Ectodermal cell (in vitro differentiated cells): ENCODE results near the gene TBL3.

Experiments
- H3K27ac ChIP-seq: 2 replicates; pipeline ENCODE4 v1.7.0; 2013; ENCODE audit warnings: mild to moderate bottlenecking, low read depth, low read length; ENCODE audit not compliant: insufficient read depth, poor library complexity, severe bottlenecking
- H3K27me3 ChIP-seq: 2 replicates; pipeline ENCODE4 v1.7.0; 2013; ENCODE audit warnings: mild to moderate bottlenecking, low read length; ENCODE audit not compliant: insufficient read depth, control insufficient read depth, poor library complexity, severe bottlenecking
- H3K36me3 ChIP-seq: one replicate; pipeline ENCODE4 v1.7.0; 2013; ENCODE audit warnings: low read length; ENCODE audit not compliant: control insufficient read depth, insufficient read depth
- H3K4me1 ChIP-seq: one replicate; pipeline ENCODE4 v1.7.0; 2013; ENCODE audit warnings: low read length; ENCODE audit not compliant: control insufficient read depth, insufficient read depth
- H3K4me3 ChIP-seq: 2 replicates; pipeline ENCODE4 v1.7.0; 2013; ENCODE audit warnings: low read depth, low read length, control low read depth; ENCODE audit not compliant: insufficient read depth
- H3K9me3 ChIP-seq: 2 replicates; pipeline ENCODE4 v1.7.0; 2013; ENCODE audit warnings: mild to moderate bottlenecking, low read length, moderate library complexity; ENCODE audit not compliant: control insufficient read depth
- WGBS, 2 experiments: methylation state at CpG; one replicate each; pipeline ENCODE4 v1.1.7; 2013; ENCODE audit warnings: missing lambda C conversion rate in 2 of 2; 5-methylcytosine and 5-hydroxymethylcytosine counted together

TBL3 gene

GRCh38 chr16:1985466-1986150 is 13.8 kb downstream of the TBL3 start:
- Histone ChIP-seq H3K9me3 (no peaks in the 10 kb centered on the region), H3K27me3 (peaks cover 51% of the 10 kb centered on the region), H3K36me3 (peaks cover 18% of the 10 kb centered on the region), H3K27ac (no peak overlapping the region), H3K4me1 (peaks cover 33% of the 10 kb centered on the region), H3K4me3 (no peak overlapping the region)
- 95% methylated on average over 14 of the region's 14 CpGs for WGBS, 2 experiments

DNA sequence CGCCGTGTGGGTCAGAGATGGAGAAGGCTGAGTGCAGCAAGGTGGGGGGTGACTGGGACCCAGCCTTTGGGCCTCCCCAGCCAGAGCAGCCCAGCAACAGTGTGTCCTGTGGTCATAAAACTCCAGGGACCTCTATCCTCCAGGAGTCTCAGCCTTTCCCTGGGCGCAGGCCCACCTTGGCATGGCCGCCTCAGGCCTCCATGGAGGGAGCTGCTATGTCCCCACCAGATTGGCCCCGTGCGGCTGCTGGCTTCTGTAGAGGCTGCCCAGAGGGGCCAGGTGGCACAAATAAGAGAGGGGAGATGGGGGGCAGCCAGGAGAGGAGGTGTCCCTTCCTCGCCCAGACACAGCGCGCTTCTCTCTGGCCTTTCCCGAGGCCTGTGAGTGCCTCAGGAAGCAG is 15.3 kb downstream of the TBL3 start:
- Histone ChIP-seq H3K27ac (no peak overlapping the region), H3K9me3 (no peaks in the 10 kb centered on the region), H3K4me3 (no peak overlapping the region), H3K36me3 (peaks cover 18% of the 10 kb centered on the region), H3K4me1 (peaks cover 26% of the 10 kb centered on the region), H3K27me3 (peaks cover 50% of the 10 kb centered on the region)
- 95% methylated on average over 10 of the region's 10 CpGs for WGBS, 2 experiments

DNA sequence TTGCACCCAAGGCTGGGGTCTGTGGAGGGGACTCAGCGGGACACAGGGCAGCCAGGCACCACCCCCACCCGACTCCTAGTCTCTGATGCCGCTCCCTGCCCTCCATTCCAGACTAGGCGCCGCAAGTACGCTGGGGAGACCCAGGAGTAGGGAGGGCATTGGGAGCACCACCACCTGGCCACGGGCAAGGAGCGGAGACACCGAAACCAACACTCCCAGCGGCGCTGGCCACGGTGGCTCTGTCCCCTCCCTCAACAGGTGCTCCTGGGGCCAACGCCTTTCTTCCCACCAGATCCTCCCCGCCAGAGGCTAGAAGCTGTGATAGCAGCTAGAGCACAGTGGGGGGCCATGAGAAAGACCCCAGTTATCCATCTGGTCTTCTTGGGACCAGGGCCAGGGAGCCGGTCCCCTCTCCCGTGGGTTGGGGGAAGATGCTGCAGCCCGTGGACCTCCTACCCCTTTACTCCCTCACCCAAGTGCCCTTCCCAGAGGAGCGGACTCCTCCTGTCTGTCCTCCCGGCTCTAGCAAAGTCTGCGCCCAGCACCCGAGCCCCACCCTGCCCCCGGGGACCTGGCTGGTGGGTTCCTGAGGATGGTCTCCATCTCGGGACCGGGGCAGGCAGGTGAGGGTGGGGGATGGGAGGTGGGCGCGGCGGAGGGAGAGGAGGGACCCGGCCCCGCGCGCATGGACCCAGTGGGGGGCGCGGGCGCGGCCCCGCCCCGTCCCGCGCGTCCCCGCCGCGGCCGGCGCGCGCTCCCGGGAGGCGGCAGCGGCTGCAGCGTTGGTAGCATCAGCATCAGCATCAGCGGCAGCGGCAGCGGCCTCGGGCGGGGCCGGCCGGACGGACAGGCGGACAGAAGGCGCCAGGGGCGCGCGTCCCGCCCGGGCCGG is 17.6 kb downstream of the TBL3 start, which contains the start of gene SYNGR3:
TSS of gene SYNGR3 (plus strand) at position 762 of the 892 bp plus-strand sequence. CDS start 133 bp downstream, outside the sequence.
- Histone ChIP-seq H3K4me3 (peak within 1 kb of the TSS; percentile 42), H3K27me3 (peaks cover 49% of the 10 kb centered on the region), H3K27ac (no peak within 1 kb of the TSS), H3K9me3 (no peaks in the 10 kb centered on the region), H3K4me1 (peaks cover 15% of the 10 kb centered on the region), H3K36me3 (peaks cover 18% of the 10 kb centered on the region)
- 9% methylated on average over 67 of the region's 67 CpGs for WGBS, 2 experiments

DNA sequence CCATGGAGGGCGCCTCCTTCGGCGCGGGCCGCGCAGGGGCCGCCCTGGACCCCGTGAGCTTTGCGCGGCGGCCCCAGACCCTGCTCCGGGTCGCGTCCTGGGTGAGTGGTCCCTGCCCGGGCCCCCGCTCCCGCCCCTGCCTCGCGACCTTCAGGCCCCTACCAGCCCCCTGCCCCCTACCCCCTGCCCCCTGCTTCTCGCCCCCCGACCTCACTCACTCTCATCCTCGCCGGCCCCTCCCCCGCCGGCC is 18.2 kb downstream of the TBL3 start:
- no peaks in the 10 kb centered on the region for H3K9me3 ChIP-seq
- 0 to 1% methylated on average over 23 to 25 of the region's 25 CpGs for WGBS, 2 experiments
- H3K27ac ChIP-seq = no peak overlapping the region
- H3K27me3 ChIP-seq = peaks cover 49% of the 10 kb centered on the region
- H3K4me1 ChIP-seq = peaks cover 15% of the 10 kb centered on the region
- peaks cover 18% of the 10 kb centered on the region for H3K36me3 ChIP-seq
- peak overlapping the region; percentile 42 for H3K4me3 ChIP-seq

GRCh38 chr16:1990351-1991134 is 18.7 kb downstream of the TBL3 start:
- Histone ChIP-seq H3K4me3 (peak overlapping the region; percentile 42), H3K27ac (no peak overlapping the region), H3K36me3 (peaks cover 16% of the 10 kb centered on the region), H3K9me3 (no peaks in the 10 kb centered on the region), H3K4me1 (peaks cover 15% of the 10 kb centered on the region), H3K27me3 (peaks cover 49% of the 10 kb centered on the region)
- 2% methylated on average over 50 of the region's 50 CpGs for WGBS, 2 experiments

- Histone ChIP-seq H3K4me1 (peaks cover 15% of the 10 kb centered on the region), H3K27me3 (peaks cover 49% of the 10 kb centered on the region), H3K36me3 (peaks cover 10% of the 10 kb centered on the region), H3K9me3 (no peaks in the 10 kb centered on the region), H3K4me3 (peak overlapping the region; percentile 42), H3K27ac (no peak overlapping the region)
- WGBS, 2 experiments = 15% methylated on average over 18 of the region's 18 CpGs
Measured at GRCh38 chr16:1991135-1991551, 19.3 kb downstream of the TBL3 start.

- peak overlapping the region; percentile 10 for H3K4me3 ChIP-seq
- H3K4me1 ChIP-seq = peaks cover 15% of the 10 kb centered on the region
- H3K27me3 ChIP-seq = peaks cover 49% of the 10 kb centered on the region
- peaks cover 6% of the 10 kb centered on the region for H3K36me3 ChIP-seq
- H3K27ac ChIP-seq = no peak overlapping the region
- 23 to 24% methylated on average over 22 of the region's 22 CpGs for WGBS, 2 experiments
- H3K9me3 ChIP-seq = no peaks in the 10 kb centered on the region
Measured at GRCh38 chr16:1991588-1991947, 19.7 kb downstream of the TBL3 start.

DNA sequence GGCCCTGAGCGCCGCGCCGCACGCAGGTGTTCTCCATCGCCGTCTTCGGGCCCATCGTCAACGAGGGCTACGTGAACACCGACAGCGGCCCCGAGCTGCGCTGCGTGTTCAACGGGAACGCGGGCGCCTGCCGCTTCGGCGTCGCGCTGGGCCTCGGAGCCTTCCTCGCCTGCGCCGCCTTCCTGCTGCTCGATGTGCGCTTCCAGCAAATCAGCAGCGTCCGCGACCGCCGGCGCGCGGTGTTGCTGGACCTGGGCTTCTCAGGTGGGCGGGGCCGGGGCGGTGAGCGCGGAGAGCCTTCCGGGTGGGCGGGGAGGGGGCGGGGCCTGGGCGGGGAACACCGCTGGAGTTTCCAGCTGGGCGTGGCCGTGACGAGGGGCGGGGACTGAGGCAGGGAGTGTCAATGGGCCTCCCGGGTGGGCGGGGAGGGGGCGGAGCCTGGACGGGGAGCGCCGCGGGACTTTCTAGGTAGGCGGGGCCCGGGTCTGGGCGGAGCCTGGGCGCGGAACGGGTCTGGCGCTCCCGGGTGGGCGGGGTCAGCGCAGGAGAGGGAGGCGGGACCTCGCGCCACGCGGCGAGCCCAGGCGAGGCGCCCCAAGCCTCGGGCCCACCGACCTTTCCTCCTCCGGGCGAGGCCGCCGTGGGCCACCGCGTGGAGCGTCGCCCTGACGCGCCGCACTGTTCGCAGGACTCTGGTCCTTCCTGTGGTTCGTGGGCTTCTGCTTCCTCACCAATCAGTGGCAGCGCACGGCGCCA is 20.3 kb downstream of the TBL3 start:
- WGBS, 2 experiments = 15 to 16% methylated on average over 96 of the region's 96 CpGs

GRCh38 chr16:1992704-1993317 is 21.0 kb downstream of the TBL3 start:
- H3K4me1 ChIP-seq = peaks cover 15% of the 10 kb centered on the region
- no peak overlapping the region for H3K27ac ChIP-seq
- H3K36me3 ChIP-seq = no peaks in the 10 kb centered on the region
- WGBS, 2 experiments = 84 to 86% methylated on average over 50 of the region's 50 CpGs
- H3K4me3 ChIP-seq = no peak overlapping the region
- H3K27me3 ChIP-seq = peaks cover 49% of the 10 kb centered on the region
- H3K9me3 ChIP-seq = no peaks in the 10 kb centered on the region

More for the DNA sequence above, 20.3 kb downstream of the TBL3 start:
- peaks cover 15% of the 10 kb centered on the region for H3K4me1 ChIP-seq
- peaks cover under 1% of the 10 kb centered on the region for H3K36me3 ChIP-seq
- H3K4me3 ChIP-seq = peak overlapping the region; percentile 10
- peaks cover 49% of the 10 kb centered on the region for H3K27me3 ChIP-seq
- no peak overlapping the region for H3K27ac ChIP-seq
- H3K9me3 ChIP-seq = no peaks in the 10 kb centered on the region
